ENCODE results near the gene WDR45B. TPM values are rescaled to one million over a fixed set of nuclear protein-coding genes. Genes with fewer than 3 reads are reported as not detected.
A peak's percentile ranks its signal among the peaks of the same experiment; 100 is the strongest.

WDR45B gene
- total RNA-seq, 2 donors from 2014 or later: 58.8 to 119 TPM

DNA sequence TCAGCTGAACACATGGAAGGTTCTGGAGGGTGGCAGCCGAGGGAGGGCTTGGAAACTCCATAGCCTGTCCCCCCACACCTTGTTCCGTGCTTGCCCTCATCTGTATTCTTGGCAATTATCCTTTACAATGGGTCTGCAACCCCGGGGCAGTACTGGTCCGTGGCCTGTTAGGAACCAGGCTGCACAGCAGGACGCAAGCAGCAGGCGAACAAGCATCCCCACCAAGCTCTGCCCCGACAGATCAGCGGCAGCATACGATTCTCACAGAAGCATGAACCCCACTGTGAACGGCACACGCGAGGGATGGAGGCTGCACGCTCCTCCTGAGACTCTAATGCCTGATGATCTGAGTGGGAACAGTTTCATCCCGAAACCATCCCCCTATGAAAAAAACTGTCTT is 6.2 kb downstream of the WDR45B start:
- TF ChIP-seq, protein P1, sequence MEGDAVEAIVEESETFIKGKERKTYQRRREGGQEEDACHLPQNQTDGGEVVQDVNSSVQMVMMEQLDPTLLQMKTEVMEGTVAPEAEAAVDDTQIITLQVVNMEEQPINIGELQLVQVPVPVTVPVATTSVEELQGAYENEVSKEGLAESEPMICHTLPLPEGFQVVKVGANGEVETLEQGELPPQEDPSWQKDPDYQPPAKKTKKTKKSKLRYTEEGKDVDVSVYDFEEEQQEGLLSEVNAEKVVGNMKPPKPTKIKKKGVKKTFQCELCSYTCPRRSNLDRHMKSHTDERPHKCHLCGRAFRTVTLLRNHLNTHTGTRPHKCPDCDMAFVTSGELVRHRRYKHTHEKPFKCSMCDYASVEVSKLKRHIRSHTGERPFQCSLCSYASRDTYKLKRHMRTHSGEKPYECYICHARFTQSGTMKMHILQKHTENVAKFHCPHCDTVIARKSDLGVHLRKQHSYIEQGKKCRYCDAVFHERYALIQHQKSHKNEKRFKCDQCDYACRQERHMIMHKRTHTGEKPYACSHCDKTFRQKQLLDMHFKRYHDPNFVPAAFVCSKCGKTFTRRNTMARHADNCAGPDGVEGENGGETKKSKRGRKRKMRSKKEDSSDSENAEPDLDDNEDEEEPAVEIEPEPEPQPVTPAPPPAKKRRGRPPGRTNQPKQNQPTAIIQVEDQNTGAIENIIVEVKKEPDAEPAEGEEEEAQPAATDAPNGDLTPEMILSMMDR (IDR thresholded peaks at IDR 0.05): no peak
- H3K36me3 ChIP-seq: peaks cover 12% of the 10 kb centered on the region
- no peak for DNase-seq
- H3K9me3 ChIP-seq: no peaks in the 10 kb centered on the region
- H3K4me1 ChIP-seq: peaks cover 5% of the 10 kb centered on the region
- intact Hi-C loops (cut with DNase I): no loop called here
- H3K9ac ChIP-seq (ENCODE audit: low read depth in 2 of 2, low read length in 2 of 2): no peak overlapping the region
- H3K27ac ChIP-seq: no peak overlapping the region
- H3K27me3 ChIP-seq: no peaks in the 10 kb centered on the region
- H3K4me3 ChIP-seq: no peak overlapping the region

DNA sequence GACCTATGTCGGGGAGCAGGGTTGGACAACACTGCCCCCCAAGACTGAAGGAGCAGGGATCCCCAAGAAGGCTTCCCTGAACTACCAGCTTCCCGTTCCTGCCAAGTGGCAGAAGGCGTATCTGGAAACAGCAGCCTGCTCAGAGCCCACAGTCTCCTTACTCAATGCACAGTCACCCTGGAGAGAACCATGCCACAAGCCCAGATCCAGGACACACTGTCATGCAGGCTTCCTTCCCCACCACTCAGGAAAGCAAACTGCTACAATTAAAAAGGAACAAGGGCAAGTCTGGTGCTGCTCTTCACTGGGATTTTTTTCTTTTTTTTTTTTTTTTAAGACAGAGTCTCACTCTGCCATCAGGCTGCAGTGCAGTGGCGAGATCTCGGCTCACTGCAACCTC is 8.2 kb downstream of the WDR45B start:
- no peak for DNase-seq
- intact Hi-C loops (cut with DNase I): no loop called here
- peaks cover 12% of the 10 kb centered on the region for H3K36me3 ChIP-seq
- TF ChIP-seq, protein P1 (IDR thresholded peaks at IDR 0.05): no peak
- no peak overlapping the region for H3K27ac ChIP-seq
- H3K4me3 ChIP-seq: no peak overlapping the region
- no peaks in the 10 kb centered on the region for H3K9me3 ChIP-seq
- no peaks in the 10 kb centered on the region for H3K4me1 ChIP-seq
- H3K9ac ChIP-seq (ENCODE audit: low read depth in 2 of 2, low read length in 2 of 2): no peak overlapping the region
- no peaks in the 10 kb centered on the region for H3K27me3 ChIP-seq

DNA sequence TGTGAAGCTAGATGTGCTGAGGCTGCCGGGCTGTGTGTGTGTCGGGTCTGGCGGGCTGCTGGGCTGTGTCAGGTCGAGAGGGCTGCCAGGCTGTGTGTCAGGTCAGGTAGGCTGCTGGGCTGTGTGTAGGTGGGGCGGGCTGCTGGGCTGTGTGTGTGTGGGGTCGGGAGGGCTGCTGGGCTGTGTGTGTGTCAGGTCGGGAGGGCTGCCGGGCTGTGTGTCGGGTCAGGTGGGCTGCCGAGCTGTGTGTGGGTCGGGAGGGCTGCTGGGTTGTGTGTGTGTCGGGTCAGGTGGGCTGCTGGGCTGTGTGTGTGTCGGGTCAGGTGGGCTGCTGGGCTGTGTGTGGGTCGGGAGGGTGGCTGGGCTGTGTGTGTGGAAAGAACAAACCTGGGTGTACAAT is 8.6 kb downstream of the WDR45B start:
- Histone ChIP-seq H3K36me3 (peaks cover 12% of the 10 kb centered on the region), H3K4me3 (no peak overlapping the region), H3K9ac (ENCODE audit: low read depth in 2 of 2, low read length in 2 of 2) (no peak overlapping the region), H3K27ac (no peak overlapping the region), H3K27me3 (no peaks in the 10 kb centered on the region), H3K4me1 (no peaks in the 10 kb centered on the region), H3K9me3 (no peaks in the 10 kb centered on the region)
- DNase-seq: no peak
- intact Hi-C loops (cut with DNase I): no loop called here
- TF ChIP-seq, protein P1 (IDR thresholded peaks at IDR 0.05): no peak

- TF ChIP-seq, protein P1 (IDR thresholded peaks at IDR 0.05): no peak
- H3K27ac ChIP-seq: no peak overlapping the region
- DNase-seq: no peak
- H3K4me3 ChIP-seq: no peak overlapping the region
- H3K4me1 ChIP-seq: no peaks in the 10 kb centered on the region
- H3K27me3 ChIP-seq: no peaks in the 10 kb centered on the region
- intact Hi-C loops (cut with DNase I): no loop called here
- H3K36me3 ChIP-seq: peaks cover 12% of the 10 kb centered on the region
- no peak overlapping the region for H3K9ac ChIP-seq (ENCODE audit: low read depth in 2 of 2, low read length in 2 of 2)
- no peaks in the 10 kb centered on the region for H3K9me3 ChIP-seq
Observed at GRCh38 chr17:82638183-82638773, 10.0 kb downstream of the WDR45B start.

GRCh38 chr17:82636626-82637598 is 11.3 kb downstream of the WDR45B start:
- no peaks in the 10 kb centered on the region for H3K9me3 ChIP-seq
- TF ChIP-seq, protein P1 (IDR thresholded peaks at IDR 0.05): no peak
- H3K27ac ChIP-seq: peak overlapping the region; percentile 66
- H3K27me3 ChIP-seq: no peaks in the 10 kb centered on the region
- intact Hi-C loops (cut with DNase I): no loop called here
- H3K36me3 ChIP-seq: peaks cover 1% of the 10 kb centered on the region
- H3K9ac ChIP-seq (ENCODE audit: low read depth in 2 of 2, low read length in 2 of 2): peak overlapping the region in 1 of 2 donors; percentile 66
- no peak overlapping the region for H3K4me3 ChIP-seq
- no peaks in the 10 kb centered on the region for H3K4me1 ChIP-seq
- DNase-seq: peak; percentile 63
